Activated T-helper 2 cell treated with anti-CD3 and anti-CD28 coated beads, Interferon-gamma antibody, Interleukin-2, Interleukin-4, amounts not matched to agents 10 μg/mL and 5 μg/mL and 100 μg/mL, durations not matched to agents 14 hours and 24 hours and 36 hours (primary cell): Measurements from ENCODE around the gene CREB3L1. TPM values are rescaled to one million over a fixed set of nuclear protein-coding genes. Genes with fewer than 3 reads are reported as not detected.

Experiments used
- DNase-seq: peaks from one replicate; pipeline ENCODE4 v3.0.0; 2021; ENCODE audit warnings: low spot score
- H3K27ac Mint-ChIP-seq: one replicate; pipeline ENCODE4 v1.8.0; 2021; ENCODE audit warnings: mixed read lengths
- H3K27me3 Mint-ChIP-seq: one replicate; pipeline ENCODE4 v1.8.0; 2021; ENCODE audit warnings: low read depth, mixed read lengths
- H3K36me3 Mint-ChIP-seq: one replicate; pipeline ENCODE4 v1.8.0; 2021; ENCODE audit warnings: low read depth, mixed read lengths
- H3K4me1 Mint-ChIP-seq: one replicate; pipeline ENCODE4 v1.8.0; 2021; ENCODE audit warnings: low read depth, mixed read lengths
- H3K4me3 Mint-ChIP-seq: one replicate; pipeline ENCODE4 v1.8.0; 2021; ENCODE audit warnings: low read depth, mild to moderate bottlenecking, moderate library complexity, mixed read lengths
- H3K9me3 Mint-ChIP-seq: one replicate; pipeline ENCODE4 v1.8.0; 2021; ENCODE audit warnings: mixed read lengths
- intact Hi-C: fragments of 100-400 bp; cut with micrococcal nuclease; formaldehyde crosslinking; loops from one replicate; pipeline ENCODE4 v1.15.1; 2023
- total RNA-seq: library from RNA; stranded (reverse); gene quantifications from 2 replicates; pipeline ENCODE4 v1.2.3, GENCODE V29; 2022

The CREB3L1 gene
- total RNA-seq, 1 donor from 2014 or later, result not detected

- intact Hi-C loops, result no loop called here
- H3K4me3 Mint-ChIP-seq, result no peak overlapping the region
- H3K9me3 Mint-ChIP-seq, result no peaks in the 10 kb centered on the region
- H3K4me1 Mint-ChIP-seq, result no peaks in the 10 kb centered on the region
- no peaks in the 10 kb centered on the region for H3K36me3 Mint-ChIP-seq
- no peak overlapping the region for H3K27ac Mint-ChIP-seq
- no peak for DNase-seq
- H3K27me3 Mint-ChIP-seq, result peaks cover 24% of the 10 kb centered on the region
Measured at GRCh38 chr11:46286789-46287188, 9.3 kb downstream of the CREB3L1 start.

GRCh38 chr11:46288451-46288850, 11.0 kb downstream of the CREB3L1 start:
- H3K27ac Mint-ChIP-seq, result no peak overlapping the region
- intact Hi-C loops, result no loop called here
- peaks cover 14% of the 10 kb centered on the region for H3K27me3 Mint-ChIP-seq
- H3K4me3 Mint-ChIP-seq, result no peak overlapping the region
- no peaks in the 10 kb centered on the region for H3K36me3 Mint-ChIP-seq
- H3K9me3 Mint-ChIP-seq, result no peaks in the 10 kb centered on the region
- DNase-seq, result no peak
- no peaks in the 10 kb centered on the region for H3K4me1 Mint-ChIP-seq

- peaks cover 15% of the 10 kb centered on the region for H3K27me3 Mint-ChIP-seq
- H3K4me1 Mint-ChIP-seq, result no peaks in the 10 kb centered on the region
- no peak overlapping the region for H3K4me3 Mint-ChIP-seq
- no peaks in the 10 kb centered on the region for H3K36me3 Mint-ChIP-seq
- H3K27ac Mint-ChIP-seq, result no peak overlapping the region
- DNase-seq, result no peak
- intact Hi-C loops, result no loop called here
- no peaks in the 10 kb centered on the region for H3K9me3 Mint-ChIP-seq
Measured at GRCh38 chr11:46290011-46290410, 12.5 kb downstream of the CREB3L1 start.

- Mint-ChIP-seq H3K9me3 (no peaks in the 10 kb centered on the region), H3K36me3 (no peaks in the 10 kb centered on the region), H3K27ac (no peak overlapping the region), H3K4me3 (no peak overlapping the region), H3K4me1 (peaks cover 2% of the 10 kb centered on the region), H3K27me3 (peaks cover 16% of the 10 kb centered on the region)
- intact Hi-C loops, result no loop called here
- DNase-seq, result no peak
Measured at GRCh38 chr11:46290598-46291309, 13.3 kb downstream of the CREB3L1 start.

GRCh38 chr11:46291441-46292150, 14.1 kb downstream of the CREB3L1 start:
- Mint-ChIP-seq H3K36me3 (no peaks in the 10 kb centered on the region), H3K27ac (no peak overlapping the region), H3K27me3 (peaks cover 21% of the 10 kb centered on the region), H3K4me1 (peaks cover 7% of the 10 kb centered on the region), H3K9me3 (no peaks in the 10 kb centered on the region), H3K4me3 (no peak overlapping the region)
- no peak for DNase-seq
- intact Hi-C loops, result no loop called here

GRCh38 chr11:46293066-46293465, 15.6 kb downstream of the CREB3L1 start:
- Mint-ChIP-seq H3K36me3 (no peaks in the 10 kb centered on the region), H3K9me3 (no peaks in the 10 kb centered on the region), H3K27me3 (peaks cover 31% of the 10 kb centered on the region), H3K4me1 (peaks cover 7% of the 10 kb centered on the region), H3K4me3 (no peak overlapping the region), H3K27ac (no peak overlapping the region)
- intact Hi-C loops, result no loop called here
- DNase-seq, result no peak

- no peaks in the 10 kb centered on the region for H3K9me3 Mint-ChIP-seq
- H3K4me3 Mint-ChIP-seq, result no peak overlapping the region
- DNase-seq, result no peak
- H3K27me3 Mint-ChIP-seq, result peaks cover 33% of the 10 kb centered on the region
- no peak overlapping the region for H3K27ac Mint-ChIP-seq
- H3K36me3 Mint-ChIP-seq, result no peaks in the 10 kb centered on the region
- peaks cover 7% of the 10 kb centered on the region for H3K4me1 Mint-ChIP-seq
- intact Hi-C loops, result no loop called here
Measured at GRCh38 chr11:46293641-46294103, 16.2 kb downstream of the CREB3L1 start.

- Mint-ChIP-seq H3K36me3 (no peaks in the 10 kb centered on the region), H3K27me3 (peaks cover 29% of the 10 kb centered on the region), H3K4me1 (peaks cover 7% of the 10 kb centered on the region), H3K4me3 (peak overlapping the region; percentile 33), H3K9me3 (no peaks in the 10 kb centered on the region), H3K27ac (no peak overlapping the region)
- DNase-seq, result no peak
- intact Hi-C loops, result no loop called here
Measured at GRCh38 chr11:46294365-46295309, 17.2 kb downstream of the CREB3L1 start.

- Mint-ChIP-seq H3K27ac (no peak overlapping the region), H3K27me3 (peaks cover 25% of the 10 kb centered on the region), H3K4me3 (peak overlapping the region; percentile 74), H3K4me1 (peaks cover 7% of the 10 kb centered on the region), H3K9me3 (no peaks in the 10 kb centered on the region), H3K36me3 (no peaks in the 10 kb centered on the region)
- DNase-seq, result peak; percentile 67
- intact Hi-C loops, result no loop called here
Measured at GRCh38 chr11:46295312-46296058, 18.0 kb downstream of the CREB3L1 start.

- Mint-ChIP-seq H3K4me3 (peak overlapping the region; percentile 74), H3K27ac (no peak overlapping the region), H3K9me3 (no peaks in the 10 kb centered on the region), H3K36me3 (no peaks in the 10 kb centered on the region), H3K4me1 (peaks cover 7% of the 10 kb centered on the region), H3K27me3 (peaks cover 25% of the 10 kb centered on the region)
- DNase-seq, result no peak
- intact Hi-C loops, result no loop called here
Measured at GRCh38 chr11:46296059-46296527, 18.6 kb downstream of the CREB3L1 start.

GRCh38 chr11:46296528-46297448, 19.3 kb downstream of the CREB3L1 start:
- Mint-ChIP-seq H3K36me3 (no peaks in the 10 kb centered on the region), H3K4me1 (peaks cover 7% of the 10 kb centered on the region), H3K27me3 (peaks cover 25% of the 10 kb centered on the region), H3K4me3 (no peak overlapping the region), H3K9me3 (no peaks in the 10 kb centered on the region), H3K27ac (no peak overlapping the region)
- DNase-seq, result no peak
- intact Hi-C loops, result no loop called here
